ENCODE measurements around the gene RBMY1F. TPM values are rescaled to one million over a fixed set of nuclear protein-coding genes. Genes with fewer than 3 reads are reported as not detected.
"Not testable (repeated sequence)": the region's sequence is repeated elsewhere in the genome, so short reads cannot be mapped to it uniquely, and the experiment has no call there.

The RBMY1F gene
- not detected for total RNA-seq
- polyA plus RNA-seq (ENCODE audit: insufficient read length in 6 of 6) = not detected
- long read RNA-seq, donor 1 = 0 reads
- long read RNA-seq, donor 2 = 0 reads
- long read RNA-seq, donor 3 = 0 reads
- long read RNA-seq, donor 4 = 0 reads
- long read RNA-seq, donor 5 = 0 reads
- long read RNA-seq, donor 6 = 0 reads
- long read RNA-seq, donor 7 = 0 reads
- long read RNA-seq, donor 8 = 0 reads
- long read RNA-seq, donor 9 = 0 reads
- long read RNA-seq, donor 10 = 0 reads
- long read RNA-seq, donor 11 = 0 reads
- long read RNA-seq, donor 12 = 0 reads

DNA sequence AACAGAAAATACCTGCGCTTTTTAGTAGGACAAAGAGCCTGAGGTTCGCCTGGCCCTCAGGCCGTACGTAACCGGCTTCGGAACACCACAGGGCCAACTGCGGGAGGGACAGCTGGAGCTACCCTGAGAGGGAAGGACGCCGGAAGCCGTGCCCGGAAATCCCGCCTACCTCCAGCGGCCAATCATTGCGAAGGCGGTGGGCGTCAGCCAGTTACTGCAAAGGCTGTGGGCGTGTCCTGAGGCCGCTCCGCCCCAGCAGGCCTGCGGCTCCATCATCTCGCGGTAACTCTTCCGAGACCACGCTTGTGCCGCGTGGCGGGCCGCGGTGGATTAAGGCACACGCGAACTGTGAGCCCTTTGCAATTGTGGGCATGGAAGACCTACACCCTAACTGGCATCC lies at the start of gene RBMY1F:
Gene RBMY1F (minus strand): TSS at position 101 of the 400 bp plus-strand sequence. CDS start 1,954 bp downstream, outside the sequence.
- H3K9me3 ChIP-seq; H3K27ac ChIP-seq; ATAC-seq; H3K27me3 ChIP-seq; H3K4me1 ChIP-seq; DNase-seq; H3K4me3 ChIP-seq; H3K36me3 ChIP-seq; intact Hi-C loops (cut with DNase I): not testable (repeated sequence)

DNA sequence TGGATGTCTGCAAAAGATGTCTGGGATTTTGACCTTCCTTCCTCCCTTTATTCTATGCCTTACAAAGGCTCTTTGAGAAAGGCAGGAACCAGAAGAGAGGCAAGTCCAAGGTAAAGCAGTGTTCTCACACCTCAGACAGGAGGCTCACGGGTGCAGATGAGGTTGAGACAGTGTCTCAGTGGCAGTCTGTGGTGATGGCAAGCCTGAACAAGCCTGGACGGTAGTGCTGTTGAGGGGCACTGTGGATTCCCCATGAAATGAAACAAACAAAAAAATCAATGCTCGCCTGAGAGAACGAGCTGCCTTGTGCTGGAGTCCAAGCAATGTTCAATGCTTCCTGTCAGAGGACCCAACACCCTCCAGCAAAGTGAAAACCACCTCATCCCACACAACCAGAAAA lies 31.6 kb downstream of the RBMY1F start:
- DNase-seq; H3K4me3 ChIP-seq; H3K27ac ChIP-seq; intact Hi-C loops (cut with DNase I); H3K27me3 ChIP-seq; ATAC-seq; H3K4me1 ChIP-seq; H3K9me3 ChIP-seq; H3K36me3 ChIP-seq: not testable (repeated sequence)

DNA sequence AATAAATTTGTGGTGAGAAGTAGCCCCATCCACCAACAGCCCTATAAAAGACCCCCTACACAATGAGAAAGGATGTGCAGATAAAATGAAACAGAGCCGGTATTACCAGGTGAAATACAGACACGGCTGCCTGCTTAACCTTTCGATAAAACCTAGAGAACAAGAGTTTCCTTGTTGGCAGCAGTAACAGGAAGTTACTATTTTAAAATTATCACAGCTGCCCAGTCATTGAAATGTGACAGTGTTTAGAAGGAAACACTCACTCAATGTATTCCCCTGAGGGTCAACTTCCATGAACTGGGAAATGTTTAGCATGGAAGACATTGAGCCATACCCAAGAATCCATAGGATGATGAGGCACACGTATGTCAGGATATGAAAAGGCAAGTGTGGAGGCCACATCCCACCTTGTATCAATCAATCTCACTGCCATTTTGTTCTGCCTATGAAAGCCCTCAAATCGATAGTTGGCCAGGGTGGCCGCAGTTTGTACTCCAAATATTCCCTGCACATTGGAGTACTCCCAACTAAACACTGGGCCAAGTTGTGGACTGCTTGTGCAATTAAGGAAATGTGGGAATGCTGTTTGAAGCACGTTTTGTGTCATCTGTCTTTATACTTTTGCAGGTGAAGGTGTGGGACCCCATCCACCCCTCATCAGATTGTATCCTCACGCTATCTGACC lies 41.6 kb downstream of the RBMY1F start:
- H3K27me3 ChIP-seq; H3K9me3 ChIP-seq; H3K36me3 ChIP-seq; H3K4me1 ChIP-seq; H3K27ac ChIP-seq; DNase-seq; intact Hi-C loops (cut with DNase I); ATAC-seq; H3K4me3 ChIP-seq: not testable (repeated sequence)

DNA sequence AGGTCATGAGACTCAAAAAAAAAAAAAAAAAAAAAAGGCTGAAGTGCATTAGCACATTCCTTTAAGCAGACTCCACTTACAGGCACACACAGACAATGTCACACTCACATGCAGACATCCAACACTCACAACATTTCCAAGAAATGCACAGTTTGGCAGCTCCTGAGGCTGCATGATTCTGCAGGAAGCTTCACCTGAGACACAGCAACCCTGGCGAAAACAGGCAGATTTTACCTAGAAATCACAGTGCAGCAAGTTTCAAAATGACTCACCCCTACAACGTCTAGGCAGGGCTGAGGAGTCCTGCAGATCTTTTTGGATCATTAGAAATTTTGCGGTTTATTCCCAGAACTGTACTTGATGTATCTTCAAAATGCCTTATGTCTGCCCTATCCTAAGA lies 48.0 kb downstream of the RBMY1F start:
- H3K4me3 ChIP-seq; H3K9me3 ChIP-seq; H3K36me3 ChIP-seq; H3K4me1 ChIP-seq; DNase-seq; H3K27ac ChIP-seq; ATAC-seq; intact Hi-C loops (cut with DNase I); H3K27me3 ChIP-seq: not testable (repeated sequence)

DNA sequence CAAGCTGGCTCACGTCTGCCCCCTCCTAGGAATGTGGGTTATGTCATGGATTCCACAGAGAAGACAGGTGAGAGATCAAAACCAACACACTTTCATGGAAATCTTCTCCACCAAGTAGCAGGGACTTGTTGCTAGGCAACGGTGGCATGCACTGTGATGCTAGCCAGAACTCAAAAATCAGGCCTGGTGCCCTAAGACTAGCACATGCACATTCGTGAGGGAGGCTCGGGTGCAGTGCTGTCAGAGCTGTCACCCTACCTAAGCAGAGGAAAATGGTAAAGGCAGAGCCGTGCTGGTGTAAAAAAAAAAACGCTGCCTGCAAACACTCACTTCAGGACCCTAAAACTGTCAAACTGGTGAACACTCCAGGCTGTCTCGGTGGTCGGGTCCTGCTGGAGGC lies 52.2 kb downstream of the RBMY1F start:
- H3K27me3 ChIP-seq; H3K4me1 ChIP-seq; DNase-seq; H3K4me3 ChIP-seq; H3K9me3 ChIP-seq; H3K27ac ChIP-seq; intact Hi-C loops (cut with DNase I); ATAC-seq; H3K36me3 ChIP-seq: not testable (repeated sequence)

Other genes with a start within 250 kb of the RBMY1F start
- under 1 TPM in 1 of 2 donors, not detected in 1; 0.24 TPM for gene RBMY1J, start 220.5 kb upstream of the RBMY1F start, total RNA-seq
- not detected for gene RBMY1J, start 220.5 kb upstream of the RBMY1F start, polyA plus RNA-seq (ENCODE audit: insufficient read length in 6 of 6)